GM12878 (cell line): ENCODE measurements around the gene ZNF716.

Experiments used
- BMI1 ChIP-seq: fragments of 450-650 bp; IDR thresholded peaks from 2 replicates; pipeline ENCODE4 v1.6.1; 2016; ENCODE audit warnings: mild to moderate bottlenecking, moderate library complexity, borderline replicate concordance
- CHD2 ChIP-seq: IDR thresholded peaks from 2 replicates; pipeline ENCODE4 v1.6.1; 2011; ENCODE audit warnings: low read depth, low read length, improper control_type of control experiment, borderline replicate concordance
- EZH2 ChIP-seq: IDR thresholded peaks from 2 replicates; pipeline ENCODE4 v1.6.1; 2012; ENCODE audit warnings: low read depth, mild to moderate bottlenecking, control low read depth, inconsistent platforms, low read length, borderline replicate concordance; ENCODE audit not compliant: control insufficient read depth
- JUND ChIP-seq: IDR thresholded peaks from 2 replicates; pipeline ENCODE4 v1.6.1; 2012; ENCODE audit warnings: low read depth, mild to moderate bottlenecking, low read length, improper control_type of control experiment, moderate library complexity
- POLR2A ChIP-seq: IDR thresholded peaks from 2 replicates; pipeline ENCODE4 v1.6.1; 2011; ENCODE audit warnings: low read depth, mild to moderate bottlenecking, low read length
- ZSCAN29 ChIP-seq: fragments of 450-650 bp; IDR thresholded peaks from 2 replicates; pipeline ENCODE4 v1.6.1; 2017; ENCODE audit warnings: mild to moderate bottlenecking, moderate library complexity
- TF ChIP-seq, protein P1 (sequence below): IDR thresholded peaks from 2 replicates; pipeline ENCODE4 v1.6.1; 2011; ENCODE audit warnings: borderline replicate concordance, low read depth, mild to moderate bottlenecking, moderate library complexity, low read length; ENCODE audit not compliant: insufficient read depth, poor library complexity, severe bottlenecking
- TF ChIP-seq, protein P2 (sequence below): IDR thresholded peaks from 2 replicates; pipeline ENCODE4 v1.6.1; 2011; ENCODE audit warnings: borderline replicate concordance, low read depth, mild to moderate bottlenecking, moderate library complexity, mixed read lengths, low read length; ENCODE audit not compliant: insufficient read depth; ENCODE audit errors: extremely low read length
- TF ChIP-seq, protein P3 (sequence below): IDR thresholded peaks from 2 replicates; pipeline ENCODE4 v1.6.1; 2012; ENCODE audit warnings: mild to moderate bottlenecking, low read depth, low read length

DNA sequence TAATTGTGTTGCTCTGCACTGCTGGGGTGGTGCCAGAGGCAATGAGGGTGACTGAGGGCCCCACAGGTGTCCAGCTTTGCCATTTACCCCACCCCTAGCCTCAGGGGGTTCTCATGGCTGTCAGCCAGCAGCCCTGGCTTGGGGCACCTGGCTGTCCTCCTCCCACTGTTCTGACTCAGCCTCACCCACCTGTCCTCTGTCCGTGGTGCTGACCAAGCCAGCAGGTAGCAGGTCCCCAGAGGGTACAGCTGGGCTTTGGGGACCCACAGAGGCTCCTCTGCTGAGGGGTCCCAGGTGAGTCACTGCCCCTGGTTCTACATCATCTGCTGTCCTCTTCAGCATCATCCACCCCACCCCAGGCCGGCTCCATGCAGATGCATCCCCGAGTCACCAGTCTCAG, 32.2 kb upstream of the ZNF716 start:
- TF ChIP-seq, protein P1, sequence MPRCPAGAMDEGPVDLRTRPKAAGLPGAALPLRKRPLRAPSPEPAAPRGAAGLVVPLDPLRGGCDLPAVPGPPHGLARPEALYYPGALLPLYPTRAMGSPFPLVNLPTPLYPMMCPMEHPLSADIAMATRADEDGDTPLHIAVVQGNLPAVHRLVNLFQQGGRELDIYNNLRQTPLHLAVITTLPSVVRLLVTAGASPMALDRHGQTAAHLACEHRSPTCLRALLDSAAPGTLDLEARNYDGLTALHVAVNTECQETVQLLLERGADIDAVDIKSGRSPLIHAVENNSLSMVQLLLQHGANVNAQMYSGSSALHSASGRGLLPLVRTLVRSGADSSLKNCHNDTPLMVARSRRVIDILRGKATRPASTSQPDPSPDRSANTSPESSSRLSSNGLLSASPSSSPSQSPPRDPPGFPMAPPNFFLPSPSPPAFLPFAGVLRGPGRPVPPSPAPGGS: no peak
- TF ChIP-seq, protein P2, sequence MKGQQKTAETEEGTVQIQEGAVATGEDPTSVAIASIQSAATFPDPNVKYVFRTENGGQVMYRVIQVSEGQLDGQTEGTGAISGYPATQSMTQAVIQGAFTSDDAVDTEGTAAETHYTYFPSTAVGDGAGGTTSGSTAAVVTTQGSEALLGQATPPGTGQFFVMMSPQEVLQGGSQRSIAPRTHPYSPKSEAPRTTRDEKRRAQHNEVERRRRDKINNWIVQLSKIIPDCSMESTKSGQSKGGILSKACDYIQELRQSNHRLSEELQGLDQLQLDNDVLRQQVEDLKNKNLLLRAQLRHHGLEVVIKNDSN: no peak
- TF ChIP-seq, protein P3, sequence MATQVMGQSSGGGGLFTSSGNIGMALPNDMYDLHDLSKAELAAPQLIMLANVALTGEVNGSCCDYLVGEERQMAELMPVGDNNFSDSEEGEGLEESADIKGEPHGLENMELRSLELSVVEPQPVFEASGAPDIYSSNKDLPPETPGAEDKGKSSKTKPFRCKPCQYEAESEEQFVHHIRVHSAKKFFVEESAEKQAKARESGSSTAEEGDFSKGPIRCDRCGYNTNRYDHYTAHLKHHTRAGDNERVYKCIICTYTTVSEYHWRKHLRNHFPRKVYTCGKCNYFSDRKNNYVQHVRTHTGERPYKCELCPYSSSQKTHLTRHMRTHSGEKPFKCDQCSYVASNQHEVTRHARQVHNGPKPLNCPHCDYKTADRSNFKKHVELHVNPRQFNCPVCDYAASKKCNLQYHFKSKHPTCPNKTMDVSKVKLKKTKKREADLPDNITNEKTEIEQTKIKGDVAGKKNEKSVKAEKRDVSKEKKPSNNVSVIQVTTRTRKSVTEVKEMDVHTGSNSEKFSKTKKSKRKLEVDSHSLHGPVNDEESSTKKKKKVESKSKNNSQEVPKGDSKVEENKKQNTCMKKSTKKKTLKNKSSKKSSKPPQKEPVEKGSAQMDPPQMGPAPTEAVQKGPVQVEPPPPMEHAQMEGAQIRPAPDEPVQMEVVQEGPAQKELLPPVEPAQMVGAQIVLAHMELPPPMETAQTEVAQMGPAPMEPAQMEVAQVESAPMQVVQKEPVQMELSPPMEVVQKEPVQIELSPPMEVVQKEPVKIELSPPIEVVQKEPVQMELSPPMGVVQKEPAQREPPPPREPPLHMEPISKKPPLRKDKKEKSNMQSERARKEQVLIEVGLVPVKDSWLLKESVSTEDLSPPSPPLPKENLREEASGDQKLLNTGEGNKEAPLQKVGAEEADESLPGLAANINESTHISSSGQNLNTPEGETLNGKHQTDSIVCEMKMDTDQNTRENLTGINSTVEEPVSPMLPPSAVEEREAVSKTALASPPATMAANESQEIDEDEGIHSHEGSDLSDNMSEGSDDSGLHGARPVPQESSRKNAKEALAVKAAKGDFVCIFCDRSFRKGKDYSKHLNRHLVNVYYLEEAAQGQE: peak; percentile 36; the same call in 1 of the 2 replicates
- TF ChIP-seq EZH2 (no peak), CHD2 (no peak), POLR2A (no peak), ZSCAN29 (no peak), JUND (no peak), BMI1 (no peak)
